ENCODE results near the gene C1R. TPM values are rescaled to one million over a fixed set of nuclear protein-coding genes. Genes with fewer than 3 reads are reported as not detected.

Gene C1R
- total and polyA plus RNA-seq, 7 donors: 32.4 to 70.9 (median 63.2) TPM

DNA sequence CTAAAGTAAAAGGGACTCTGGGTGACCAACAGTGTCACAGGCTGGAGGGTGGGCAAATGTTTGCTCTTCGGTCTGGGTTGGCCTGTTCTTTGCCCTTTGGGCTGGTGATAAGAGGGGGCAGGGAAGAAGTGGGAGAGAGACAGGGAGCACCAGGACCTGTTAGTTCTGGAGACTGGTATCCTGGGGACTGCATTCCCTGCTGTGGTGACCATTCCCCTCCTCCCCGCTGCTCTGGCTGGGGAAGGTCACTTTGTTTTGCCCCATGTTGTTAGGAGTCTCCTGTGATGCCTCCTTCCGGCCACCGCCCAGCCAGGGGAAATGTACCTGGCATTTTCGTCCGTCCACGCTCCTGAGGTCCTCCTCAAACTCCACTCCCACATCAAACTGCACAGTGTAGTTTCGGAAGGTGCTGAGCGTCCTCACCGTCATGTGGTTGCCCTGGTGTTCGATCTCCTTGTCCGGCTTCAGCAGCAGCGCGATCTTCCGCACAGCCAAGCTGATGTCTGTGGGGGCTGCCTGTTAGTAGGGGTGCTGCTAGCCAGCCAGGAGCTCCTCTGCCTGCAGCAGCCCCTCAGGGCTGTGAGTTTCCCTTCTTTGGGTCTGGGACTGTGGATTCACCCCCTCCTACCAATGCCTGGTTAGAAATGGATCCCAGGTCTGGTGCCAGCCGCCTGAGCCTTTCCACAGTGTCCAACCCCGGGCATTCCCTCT, 35.8 kb upstream of the C1R start:
- TF ChIP-seq, protein P1, sequence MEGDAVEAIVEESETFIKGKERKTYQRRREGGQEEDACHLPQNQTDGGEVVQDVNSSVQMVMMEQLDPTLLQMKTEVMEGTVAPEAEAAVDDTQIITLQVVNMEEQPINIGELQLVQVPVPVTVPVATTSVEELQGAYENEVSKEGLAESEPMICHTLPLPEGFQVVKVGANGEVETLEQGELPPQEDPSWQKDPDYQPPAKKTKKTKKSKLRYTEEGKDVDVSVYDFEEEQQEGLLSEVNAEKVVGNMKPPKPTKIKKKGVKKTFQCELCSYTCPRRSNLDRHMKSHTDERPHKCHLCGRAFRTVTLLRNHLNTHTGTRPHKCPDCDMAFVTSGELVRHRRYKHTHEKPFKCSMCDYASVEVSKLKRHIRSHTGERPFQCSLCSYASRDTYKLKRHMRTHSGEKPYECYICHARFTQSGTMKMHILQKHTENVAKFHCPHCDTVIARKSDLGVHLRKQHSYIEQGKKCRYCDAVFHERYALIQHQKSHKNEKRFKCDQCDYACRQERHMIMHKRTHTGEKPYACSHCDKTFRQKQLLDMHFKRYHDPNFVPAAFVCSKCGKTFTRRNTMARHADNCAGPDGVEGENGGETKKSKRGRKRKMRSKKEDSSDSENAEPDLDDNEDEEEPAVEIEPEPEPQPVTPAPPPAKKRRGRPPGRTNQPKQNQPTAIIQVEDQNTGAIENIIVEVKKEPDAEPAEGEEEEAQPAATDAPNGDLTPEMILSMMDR (IDR thresholded peaks at IDR 0.05): no peak
- no peaks in the 10 kb centered on the region for H3K9me3 ChIP-seq
- DNase-seq: no peak
- peaks cover 0 to 31% (median 5%) of the 10 kb centered on the region in 3 donors for H3K27me3 ChIP-seq (ENCODE audit: insufficient read depth in 3 of 3, low read length in 2 of 3)
- no peak for ATAC-seq
- intact Hi-C loops (cut with DNase I): no loop called here
- H3K4me1 ChIP-seq: peaks cover 11% of the 10 kb centered on the region
- H3K27ac ChIP-seq: no peak overlapping the region
- 80 to 83% (median 82%) methylated on average over 17 of the region's 17 CpGs for WGBS, 3 donors
- H3K4me3 ChIP-seq: no peak overlapping the region
- no peaks in the 10 kb centered on the region for H3K36me3 ChIP-seq (ENCODE audit: insufficient read depth in 1 of 2, low read depth in 1 of 2)

DNA sequence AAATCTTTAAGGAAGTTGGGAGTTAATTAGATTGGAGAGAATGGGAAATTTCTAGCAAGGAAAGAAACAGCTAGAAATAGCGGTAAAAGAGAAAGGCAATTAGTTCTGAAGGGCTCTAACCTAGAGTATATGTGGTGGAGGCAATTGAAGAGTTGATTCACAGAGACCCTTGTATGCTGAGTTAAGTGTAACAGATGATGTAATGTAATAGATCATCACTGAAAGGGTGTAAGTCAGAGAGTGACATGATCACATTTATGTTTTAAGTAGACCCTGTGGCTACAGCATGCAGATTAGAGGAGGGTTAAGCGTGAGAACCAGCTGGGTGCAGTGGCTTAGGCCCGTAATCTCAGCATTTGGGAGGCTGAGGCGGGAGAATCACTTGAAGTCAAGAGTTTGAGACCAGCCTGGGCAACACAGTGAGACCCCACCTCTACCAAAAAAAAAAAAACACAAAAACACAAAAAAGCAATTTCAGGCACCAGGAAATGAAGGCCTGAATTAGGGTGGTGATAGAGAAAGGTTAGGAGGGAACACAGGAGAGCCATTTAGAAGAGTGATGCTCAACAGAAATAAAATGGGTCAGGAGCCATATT, 33.5 kb upstream of the C1R start:
- DNase-seq: no peak
- peaks cover 0 to 23% (median 3%) of the 10 kb centered on the region in 3 donors for H3K27me3 ChIP-seq (ENCODE audit: insufficient read depth in 3 of 3, low read length in 2 of 3)
- H3K27ac ChIP-seq: no peak overlapping the region
- intact Hi-C loops (cut with DNase I): no loop called here
- no peaks in the 10 kb centered on the region for H3K36me3 ChIP-seq (ENCODE audit: insufficient read depth in 1 of 2, low read depth in 1 of 2)
- H3K4me3 ChIP-seq: no peak overlapping the region
- TF ChIP-seq, protein P1 (IDR thresholded peaks at IDR 0.05): no peak
- H3K4me1 ChIP-seq: peaks cover 12% of the 10 kb centered on the region
- H3K9me3 ChIP-seq: no peaks in the 10 kb centered on the region
- 73 to 99% (median 91%) methylated on average over 4 of the region's 4 CpGs for WGBS, 3 donors
- no peak for ATAC-seq

DNA sequence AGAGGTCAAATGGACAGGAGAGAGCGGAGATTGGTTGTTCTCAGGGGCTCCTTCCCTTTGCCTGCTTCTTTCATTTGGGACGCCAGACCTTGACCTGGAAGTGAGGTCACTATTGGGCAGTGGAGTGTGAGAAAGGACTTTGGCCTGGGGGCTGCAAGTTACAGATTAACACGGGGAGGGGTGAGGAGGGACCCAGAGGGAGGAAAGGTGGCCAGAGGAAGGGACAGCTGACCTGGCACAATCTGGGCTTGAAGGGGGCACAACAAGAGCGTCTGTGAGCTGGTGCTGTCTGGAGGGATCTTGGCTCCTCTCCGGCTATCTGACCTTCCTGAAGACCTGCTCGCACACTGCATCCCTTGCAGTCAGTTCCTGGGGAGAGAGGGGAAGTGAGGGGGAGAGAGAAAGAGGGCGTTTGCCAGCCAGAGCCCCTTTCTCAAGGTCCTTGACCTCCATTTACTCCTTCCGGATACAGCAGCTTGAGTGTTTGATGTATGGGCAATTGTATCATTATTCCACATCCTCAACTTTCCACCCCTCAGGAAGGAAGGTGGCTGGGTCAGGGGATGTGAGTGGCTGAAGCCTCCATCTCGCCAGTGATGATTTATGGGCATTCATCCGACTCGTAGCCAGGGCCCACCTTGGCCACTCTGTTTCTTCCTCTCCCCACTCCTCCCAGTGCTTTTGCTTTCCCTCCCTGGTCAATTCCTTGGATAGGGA, 31.7 kb upstream of the C1R start:
- Histone ChIP-seq H3K36me3 (ENCODE audit: insufficient read depth in 1 of 2, low read depth in 1 of 2) (no peaks in the 10 kb centered on the region), H3K4me3 (no peak overlapping the region), H3K27me3 (ENCODE audit: insufficient read depth in 3 of 3, low read length in 2 of 3) (peaks cover 0 to 8% (median 3%) of the 10 kb centered on the region in 3 donors), H3K4me1 (peaks cover 4% of the 10 kb centered on the region), H3K27ac (no peak overlapping the region), H3K9me3 (no peaks in the 10 kb centered on the region)
- TF ChIP-seq, protein P1 (IDR thresholded peaks at IDR 0.05): no peak
- no peak for ATAC-seq
- no peak for DNase-seq
- whole genome bisulfite sequencing, 3 donors: 53 to 64% (median 56%) methylated on average over 9 to 11 of the region's 11 CpGs
- intact Hi-C loops (cut with DNase I): no loop called here

DNA sequence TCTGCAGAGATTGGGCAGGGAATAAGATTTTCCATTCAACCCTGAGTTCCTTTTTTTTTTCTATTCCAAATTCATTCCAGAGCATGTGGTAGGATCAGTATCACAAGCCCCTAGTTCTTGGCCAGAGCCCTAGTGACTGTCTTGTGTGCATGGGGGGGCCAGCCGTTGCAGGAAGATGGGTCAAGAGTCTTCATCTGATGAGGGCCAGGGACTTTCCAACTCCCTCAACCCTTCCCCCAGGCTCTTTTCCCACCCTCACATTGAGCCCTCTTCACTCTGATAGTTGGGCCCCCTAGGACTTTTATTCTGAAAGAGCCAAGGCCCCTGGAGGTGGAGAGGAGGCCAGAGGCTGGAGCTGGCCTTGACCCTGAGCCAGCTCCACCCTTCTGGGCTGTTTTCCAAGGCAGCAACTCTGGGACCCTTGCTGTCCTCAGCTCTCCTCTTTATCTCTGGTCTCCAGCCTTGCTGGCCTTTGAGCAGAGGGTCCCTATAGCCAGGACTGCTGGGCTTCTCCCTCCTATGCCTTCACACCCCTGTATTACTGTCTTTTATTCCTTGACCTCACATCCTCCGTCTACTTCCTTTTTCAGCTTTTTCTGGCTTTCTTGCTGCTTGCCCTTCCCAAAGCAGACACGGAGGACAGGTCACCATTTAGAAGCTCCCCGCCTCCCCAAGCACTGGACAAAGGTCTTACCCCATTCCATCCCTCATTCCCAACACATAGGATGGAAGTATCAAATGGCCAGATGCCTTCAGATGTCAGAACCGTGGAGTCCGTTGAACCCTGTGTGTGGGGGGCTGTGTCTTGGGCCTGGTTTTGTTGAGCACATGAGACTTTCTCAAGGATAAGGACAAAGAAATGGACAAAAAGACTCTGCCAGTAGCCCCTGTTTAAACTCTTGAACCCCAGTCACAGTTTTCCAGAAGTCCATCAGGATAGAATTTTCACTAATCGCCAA, 30.8 kb upstream of the C1R start:
- Histone ChIP-seq H3K36me3 (ENCODE audit: insufficient read depth in 1 of 2, low read depth in 1 of 2) (no peaks in the 10 kb centered on the region), H3K4me1 (peaks cover 4% of the 10 kb centered on the region), H3K27me3 (ENCODE audit: insufficient read depth in 3 of 3, low read length in 2 of 3) (peaks cover 0 to 7% (median 0%) of the 10 kb centered on the region in 3 donors), H3K4me3 (no peak overlapping the region), H3K9me3 (no peaks in the 10 kb centered on the region), H3K27ac (no peak overlapping the region)
- ATAC-seq: peak in 2 of 4 donors; percentile 24 to 28
- WGBS, 3 donors: 53 to 61% (median 57%) methylated on average over 7 of the region's 7 CpGs
- no peak for DNase-seq
- TF ChIP-seq, protein P1 (IDR thresholded peaks at IDR 0.05): no peak
- intact Hi-C loops (cut with DNase I): no loop called here

Data from psoas muscle (tissue), 8 donors.